Measurements from ENCODE around the gene EBF3. TPM values are rescaled to one million over a fixed set of nuclear protein-coding genes. Genes with fewer than 3 reads are reported as not detected.
A peak's percentile ranks its signal among the peaks of the same experiment; 100 is the strongest.

Gene EBF3
- total RNA-seq, 1 donor from 2014 or later: 0.07 TPM

- H3K27me3 Mint-ChIP-seq (ENCODE audit: low read depth, unreplicated experiment): peaks cover 77% of the 10 kb centered on the region
- no peak for DNase-seq (ENCODE audit: low read depth)
- Histone ChIP-seq H3K4me2 (ENCODE audit: low read length) (no peak overlapping the region), H3K9ac (ENCODE audit: low read length) (no peak overlapping the region), H3K4me1 (ENCODE audit: insufficient read depth, low read length) (peaks cover 6% of the 10 kb centered on the region), H3K79me2 (ENCODE audit: insufficient read depth, low read length) (no peaks in the 10 kb centered on the region), H3K4me3 (ENCODE audit: insufficient read depth, low read depth, low read length) (no peak overlapping the region), H3K27me3 (ENCODE audit: insufficient read depth, low read length) (peaks cover 81% of the 10 kb centered on the region), H2AFZ (ENCODE audit: low read depth, low read length) (no peak overlapping the region), H3K9me3 (ENCODE audit: insufficient read depth, low read depth, low read length) (no peaks in the 10 kb centered on the region), H3K36me3 (ENCODE audit: insufficient read depth, low read length) (no peaks in the 10 kb centered on the region), H3K27ac (ENCODE audit: low read depth, low read length) (no peak overlapping the region), H4K20me1 (ENCODE audit: insufficient read depth, low read length) (peaks cover 4% of the 10 kb centered on the region)
- H3K4me3 Mint-ChIP-seq (ENCODE audit: unreplicated experiment): peak overlapping the region; percentile 6
- peaks cover 3% of the 10 kb centered on the region for H3K9me3 Mint-ChIP-seq (ENCODE audit: unreplicated experiment)
- no peaks in the 10 kb centered on the region for H3K36me3 Mint-ChIP-seq (ENCODE audit: low read depth, unreplicated experiment)
- TF ChIP-seq EZH2 (IDR thresholded peaks at IDR 0.05; ENCODE audit: insufficient read depth, low read length) (peak; percentile 28), CTCF (IDR thresholded peaks at IDR 0.05; ENCODE audit: insufficient read depth, low read depth, low read length) (no peak)
- H3K4me1 Mint-ChIP-seq (ENCODE audit: low read depth, unreplicated experiment): peaks cover 1% of the 10 kb centered on the region
- no peak for FAIRE-seq
- no peak overlapping the region for H3K27ac Mint-ChIP-seq (ENCODE audit: unreplicated experiment)
Measured at GRCh38 chr10:129958148-129958628, 5.9 kb downstream of the EBF3 start.

- H4K20me1 ChIP-seq (ENCODE audit: insufficient read depth, low read length): no peaks in the 10 kb centered on the region
- peaks cover 2% of the 10 kb centered on the region for H3K4me1 ChIP-seq (ENCODE audit: insufficient read depth, low read length)
- Mint-ChIP-seq H3K9me3 (ENCODE audit: unreplicated experiment) (peaks cover 3% of the 10 kb centered on the region), H3K4me1 (ENCODE audit: low read depth, unreplicated experiment) (peaks cover 1% of the 10 kb centered on the region), H3K27ac (ENCODE audit: unreplicated experiment) (peak overlapping the region; percentile 29), H3K4me3 (ENCODE audit: unreplicated experiment) (no peak overlapping the region), H3K27me3 (ENCODE audit: low read depth, unreplicated experiment) (peaks cover 75% of the 10 kb centered on the region), H3K36me3 (ENCODE audit: low read depth, unreplicated experiment) (no peaks in the 10 kb centered on the region)
- H3K79me2 ChIP-seq (ENCODE audit: insufficient read depth, low read length): no peaks in the 10 kb centered on the region
- peaks cover 70% of the 10 kb centered on the region for H3K27me3 ChIP-seq (ENCODE audit: insufficient read depth, low read length)
- FAIRE-seq (no peak), DNase-seq (ENCODE audit: low read depth) (no peak)
- no peaks in the 10 kb centered on the region for H3K36me3 ChIP-seq (ENCODE audit: insufficient read depth, low read length)
- no peak overlapping the region for H3K4me2 ChIP-seq (ENCODE audit: low read length)
- H3K4me3 ChIP-seq (ENCODE audit: insufficient read depth, low read depth, low read length): no peak overlapping the region
- H2AFZ ChIP-seq (ENCODE audit: low read depth, low read length): no peak overlapping the region
- no peak overlapping the region for H3K27ac ChIP-seq (ENCODE audit: low read depth, low read length)
- H3K9me3 ChIP-seq (ENCODE audit: insufficient read depth, low read depth, low read length): no peaks in the 10 kb centered on the region
- H3K9ac ChIP-seq (ENCODE audit: low read length): no peak overlapping the region
- TF ChIP-seq EZH2 (IDR thresholded peaks at IDR 0.05; ENCODE audit: insufficient read depth, low read length) (no peak), CTCF (IDR thresholded peaks at IDR 0.05; ENCODE audit: insufficient read depth, low read depth, low read length) (no peak)
Measured at GRCh38 chr10:129956876-129957673, 7.0 kb downstream of the EBF3 start.

- Histone ChIP-seq H3K4me3 (ENCODE audit: insufficient read depth, low read depth, low read length) (no peak overlapping the region), H4K20me1 (ENCODE audit: insufficient read depth, low read length) (no peaks in the 10 kb centered on the region), H3K9me3 (ENCODE audit: insufficient read depth, low read depth, low read length) (no peaks in the 10 kb centered on the region), H3K4me2 (ENCODE audit: low read length) (no peak overlapping the region), H3K27ac (ENCODE audit: low read depth, low read length) (no peak overlapping the region), H3K27me3 (ENCODE audit: insufficient read depth, low read length) (peaks cover 62% of the 10 kb centered on the region), H3K4me1 (ENCODE audit: insufficient read depth, low read length) (peaks cover 2% of the 10 kb centered on the region), H2AFZ (ENCODE audit: low read depth, low read length) (no peak overlapping the region), H3K79me2 (ENCODE audit: insufficient read depth, low read length) (no peaks in the 10 kb centered on the region), H3K9ac (ENCODE audit: low read length) (no peak overlapping the region), H3K36me3 (ENCODE audit: insufficient read depth, low read length) (no peaks in the 10 kb centered on the region)
- no peak for FAIRE-seq
- no peaks in the 10 kb centered on the region for H3K36me3 Mint-ChIP-seq (ENCODE audit: low read depth, unreplicated experiment)
- H3K9me3 Mint-ChIP-seq (ENCODE audit: unreplicated experiment): peaks cover 3% of the 10 kb centered on the region
- H3K4me1 Mint-ChIP-seq (ENCODE audit: low read depth, unreplicated experiment): peaks cover 1% of the 10 kb centered on the region
- TF ChIP-seq CTCF (IDR thresholded peaks at IDR 0.05; ENCODE audit: insufficient read depth, low read depth, low read length): no peak
- no peak for TF ChIP-seq EZH2 (IDR thresholded peaks at IDR 0.05; ENCODE audit: insufficient read depth, low read length)
- no peak overlapping the region for H3K27ac Mint-ChIP-seq (ENCODE audit: unreplicated experiment)
- no peak for DNase-seq (ENCODE audit: low read depth)
- H3K27me3 Mint-ChIP-seq (ENCODE audit: low read depth, unreplicated experiment): peaks cover 68% of the 10 kb centered on the region
- H3K4me3 Mint-ChIP-seq (ENCODE audit: unreplicated experiment): no peak overlapping the region
Measured at GRCh38 chr10:129956286-129956670, 7.8 kb downstream of the EBF3 start.

Data from astrocyte (in vitro differentiated cells and primary cell).